ENCODE results near the gene IL6ST. TPM values are rescaled to one million over a fixed set of nuclear protein-coding genes. Genes with fewer than 3 reads are reported as not detected.
A peak's percentile ranks its signal among the peaks of the same experiment; 100 is the strongest.
"Not testable (repeated sequence)": the region's sequence is repeated elsewhere in the genome, so short reads cannot be mapped to it uniquely, and the experiment has no call there.

Gene IL6ST
- total RNA-seq = 10 to 100 TPM; 50.0 to 53.8 TPM

- no peaks in the 10 kb centered on the region for H3K9me3 Mint-ChIP-seq
- peaks cover 6 to 24% of the 10 kb centered on the region in 2 donors for H3K36me3 Mint-ChIP-seq (ENCODE audit: insufficient read depth in 2 of 2)
- peaks cover 70% of the 10 kb centered on the region for H3K4me1 Mint-ChIP-seq (ENCODE audit: low read depth)
- H3K27ac Mint-ChIP-seq = peak within 1 kb of the TSS; percentile 100
- peak within 1 kb of the TSS; percentile 88 to 98 for H3K4me3 Mint-ChIP-seq
- ATAC-seq (replicated peaks in 1 of 2) = peak; percentile 7 to 11
- peak in 1 of 2 donors; percentile 44 for DNase-seq
- no peaks in the 10 kb centered on the region for H3K27me3 Mint-ChIP-seq (ENCODE audit: low read depth)
Observed at GRCh38 chr5:55994495-55994997, at the start of gene IL6ST. Gene IL6ST (minus strand): TSS chr5:55994963. CDS start chr5:55976278, 18,685 bp downstream.

- ATAC-seq (replicated peaks in 1 of 2) = no peak
- DNase-seq = no peak
- peaks cover 0 to 1% of the 10 kb centered on the region in 2 donors for H3K36me3 Mint-ChIP-seq (ENCODE audit: insufficient read depth in 2 of 2)
- no peak overlapping the region for H3K27ac Mint-ChIP-seq
- H3K4me3 Mint-ChIP-seq = no peak overlapping the region
- no peaks in the 10 kb centered on the region for H3K9me3 Mint-ChIP-seq
- H3K4me1 Mint-ChIP-seq (ENCODE audit: low read depth) = peaks cover 23% of the 10 kb centered on the region
- peaks cover 29% of the 10 kb centered on the region for H3K27me3 Mint-ChIP-seq (ENCODE audit: low read depth)
Observed at GRCh38 chr5:56039985-56040384, 45.2 kb upstream of the IL6ST start.

GRCh38 chr5:56038206-56038605, 43.4 kb upstream of the IL6ST start:
- H3K9me3 Mint-ChIP-seq; ATAC-seq (replicated peaks in 1 of 2); DNase-seq; H3K4me3 Mint-ChIP-seq; H3K27ac Mint-ChIP-seq; H3K36me3 Mint-ChIP-seq (ENCODE audit: insufficient read depth in 2 of 2): not testable (repeated sequence)
- Mint-ChIP-seq H3K27me3 (ENCODE audit: low read depth) (peaks cover 18% of the 10 kb centered on the region), H3K4me1 (ENCODE audit: low read depth) (peaks cover 10% of the 10 kb centered on the region)

GRCh38 chr5:56037531-56038010, 42.8 kb upstream of the IL6ST start:
- H3K36me3 Mint-ChIP-seq (ENCODE audit: insufficient read depth in 2 of 2) = peaks cover 0 to 1% of the 10 kb centered on the region in 2 donors
- H3K27me3 Mint-ChIP-seq (ENCODE audit: low read depth) = peaks cover 13% of the 10 kb centered on the region
- H3K4me3 Mint-ChIP-seq = no peak overlapping the region
- no peak overlapping the region for H3K27ac Mint-ChIP-seq
- peaks cover 10% of the 10 kb centered on the region for H3K4me1 Mint-ChIP-seq (ENCODE audit: low read depth)
- DNase-seq = no peak
- no peak for ATAC-seq (replicated peaks in 1 of 2)
- H3K9me3 Mint-ChIP-seq = no peaks in the 10 kb centered on the region

- not testable (repeated sequence) for ATAC-seq (replicated peaks in 1 of 2); DNase-seq; H3K4me3 Mint-ChIP-seq; H3K27ac Mint-ChIP-seq; H3K9me3 Mint-ChIP-seq; H3K27me3 Mint-ChIP-seq (ENCODE audit: low read depth); H3K36me3 Mint-ChIP-seq (ENCODE audit: insufficient read depth in 2 of 2)
- peaks cover 10% of the 10 kb centered on the region for H3K4me1 Mint-ChIP-seq (ENCODE audit: low read depth)
Observed at GRCh38 chr5:56035394-56035793, 40.6 kb upstream of the IL6ST start.

- ATAC-seq (replicated peaks in 1 of 2); H3K4me3 Mint-ChIP-seq; DNase-seq; H3K36me3 Mint-ChIP-seq (ENCODE audit: insufficient read depth in 2 of 2); H3K27ac Mint-ChIP-seq; H3K9me3 Mint-ChIP-seq; H3K4me1 Mint-ChIP-seq (ENCODE audit: low read depth); H3K27me3 Mint-ChIP-seq (ENCODE audit: low read depth): not testable (repeated sequence)
Observed at GRCh38 chr5:56029871-56030630, 35.3 kb upstream of the IL6ST start.

GRCh38 chr5:56029457-56029856, 34.7 kb upstream of the IL6ST start:
- no peaks in the 10 kb centered on the region for H3K27me3 Mint-ChIP-seq (ENCODE audit: low read depth)
- no peaks in the 10 kb centered on the region for H3K36me3 Mint-ChIP-seq (ENCODE audit: insufficient read depth in 2 of 2)
- H3K9me3 Mint-ChIP-seq = no peaks in the 10 kb centered on the region
- peaks cover 14% of the 10 kb centered on the region for H3K4me1 Mint-ChIP-seq (ENCODE audit: low read depth)
- H3K4me3 Mint-ChIP-seq = no peak overlapping the region
- no peak for ATAC-seq (replicated peaks in 1 of 2)
- no peak overlapping the region for H3K27ac Mint-ChIP-seq
- no peak for DNase-seq

GRCh38 chr5:56028708-56029107, 33.9 kb upstream of the IL6ST start:
- H3K36me3 Mint-ChIP-seq (ENCODE audit: insufficient read depth in 2 of 2) = no peaks in the 10 kb centered on the region
- DNase-seq (no peak), ATAC-seq (replicated peaks in 1 of 2) (no peak)
- H3K4me3 Mint-ChIP-seq = no peak overlapping the region
- H3K27me3 Mint-ChIP-seq (ENCODE audit: low read depth) = no peaks in the 10 kb centered on the region
- no peaks in the 10 kb centered on the region for H3K9me3 Mint-ChIP-seq
- H3K27ac Mint-ChIP-seq = no peak overlapping the region
- peaks cover 18% of the 10 kb centered on the region for H3K4me1 Mint-ChIP-seq (ENCODE audit: low read depth)

- no peaks in the 10 kb centered on the region for H3K27me3 Mint-ChIP-seq (ENCODE audit: low read depth)
- ATAC-seq (replicated peaks in 1 of 2) (peak; percentile 92 to 93), DNase-seq (peak in 1 of 2 donors; percentile 37)
- peaks cover 22% of the 10 kb centered on the region for H3K4me1 Mint-ChIP-seq (ENCODE audit: low read depth)
- H3K36me3 Mint-ChIP-seq (ENCODE audit: insufficient read depth in 2 of 2) = no peaks in the 10 kb centered on the region
- H3K9me3 Mint-ChIP-seq = no peaks in the 10 kb centered on the region
- no peak overlapping the region for H3K27ac Mint-ChIP-seq
- H3K4me3 Mint-ChIP-seq = no peak overlapping the region
Observed at GRCh38 chr5:56026863-56027300, 32.1 kb upstream of the IL6ST start.

- DNase-seq (no peak), ATAC-seq (replicated peaks in 1 of 2) (no peak)
- Mint-ChIP-seq H3K9me3 (no peaks in the 10 kb centered on the region), H3K36me3 (ENCODE audit: insufficient read depth in 2 of 2) (no peaks in the 10 kb centered on the region), H3K4me3 (no peak overlapping the region), H3K27ac (no peak overlapping the region), H3K27me3 (ENCODE audit: low read depth) (no peaks in the 10 kb centered on the region), H3K4me1 (ENCODE audit: low read depth) (peaks cover 22% of the 10 kb centered on the region)
Observed at GRCh38 chr5:56025151-56025885, 30.6 kb upstream of the IL6ST start.

- ATAC-seq (replicated peaks in 1 of 2) (no peak), DNase-seq (no peak)
- no peak overlapping the region for H3K4me3 Mint-ChIP-seq
- no peaks in the 10 kb centered on the region for H3K27me3 Mint-ChIP-seq (ENCODE audit: low read depth)
- H3K27ac Mint-ChIP-seq = no peak overlapping the region
- H3K36me3 Mint-ChIP-seq (ENCODE audit: insufficient read depth in 2 of 2) = no peaks in the 10 kb centered on the region
- H3K4me1 Mint-ChIP-seq (ENCODE audit: low read depth) = peaks cover 24% of the 10 kb centered on the region
- no peaks in the 10 kb centered on the region for H3K9me3 Mint-ChIP-seq
Observed at GRCh38 chr5:56024810-56025150, 30.0 kb upstream of the IL6ST start.

GRCh38 chr5:56023296-56023695, 28.5 kb upstream of the IL6ST start:
- no peak for ATAC-seq (replicated peaks in 1 of 2)
- no peak for DNase-seq
- Mint-ChIP-seq H3K36me3 (ENCODE audit: insufficient read depth in 2 of 2) (no peaks in the 10 kb centered on the region), H3K4me1 (ENCODE audit: low read depth) (peaks cover 34% of the 10 kb centered on the region), H3K27me3 (ENCODE audit: low read depth) (no peaks in the 10 kb centered on the region), H3K4me3 (no peak overlapping the region), H3K27ac (no peak overlapping the region), H3K9me3 (no peaks in the 10 kb centered on the region)

Data from activated T-cell treated with anti-CD3 and anti-CD28 coated beads, Interleukin-2, amount 50 U/mL, for 72 hours (primary cell).